MCF 10A (cell line): ENCODE measurements around the gene F13A1. TPM values are rescaled to one million over a fixed set of nuclear protein-coding genes. Genes with fewer than 3 reads are reported as not detected.

Experiments
- BruUV-seq: library from RNA; stranded (reverse); fragments of 400-500 nt; replicated peaks from 2 replicates; lab custom pipeline; 2021; lab: Mats Ljungman, UMichigan
- CTCF ChIA-PET: fragments of 300-600 bp; sonication (Branson Sonifier 250); formaldehyde crosslinking; extraction: SDS; loops from one replicate; lab custom pipeline; 2021; ENCODE audit warnings: antibody characterized with exemption, inconsistent platforms; lab: Yijun Ruan, JAX
- POLR2A ChIA-PET: fragments of 300-600, 350-650 bp; sonication (Branson Sonifier 250); formaldehyde crosslinking; extraction: SDS; loops from one replicate; lab custom pipeline; 2020; ENCODE audit warnings: antibody characterized with exemption, inconsistent platforms; lab: Yijun Ruan, JAX
- DNase-seq: peaks from one replicate; pipeline ENCODE4 v3.0.0-alpha.2; 2018; ENCODE audit not compliant: unreplicated experiment
- H3K27ac Mint-ChIP-seq: one replicate; pipeline ENCODE4 v1.8.0; 2022; ENCODE audit warnings: mild to moderate bottlenecking, low read depth, mixed read lengths; ENCODE audit not compliant: unreplicated experiment
- H3K27me3 Mint-ChIP-seq: one replicate; pipeline ENCODE4 v1.8.0; 2022; ENCODE audit warnings: mixed read lengths; ENCODE audit not compliant: insufficient read depth, unreplicated experiment
- H3K36me3 Mint-ChIP-seq: one replicate; pipeline ENCODE4 v1.8.0; 2022; ENCODE audit warnings: mild to moderate bottlenecking, moderate library complexity, mixed read lengths; ENCODE audit not compliant: insufficient read depth, unreplicated experiment
- H3K4me1 Mint-ChIP-seq: one replicate; pipeline ENCODE4 v1.8.0; 2022; ENCODE audit warnings: mixed read lengths; ENCODE audit not compliant: insufficient read depth, unreplicated experiment
- H3K4me3 Mint-ChIP-seq: one replicate; pipeline ENCODE4 v1.8.0; 2022; ENCODE audit warnings: mild to moderate bottlenecking, moderate library complexity, mixed read lengths; ENCODE audit not compliant: unreplicated experiment
- H3K9me3 Mint-ChIP-seq: one replicate; pipeline ENCODE4 v1.8.0; 2022; ENCODE audit warnings: mixed read lengths; ENCODE audit not compliant: unreplicated experiment
- intact Hi-C: fragments of 100-400 bp; cut with micrococcal nuclease; formaldehyde crosslinking; loops from 2 replicates; pipeline ENCODE4 v1.14.1; 2022
- total RNA-seq: library from RNA; stranded (reverse); gene quantifications from 2 replicates; pipeline ENCODE4 v1.2.3, GENCODE V29; 2022
- TF ChIP-seq, protein P1 (sequence below): fragments of 200-600 bp; IDR thresholded peaks from one replicate; pipeline ENCODE4 v1.8.0; 2022; ENCODE audit warnings: antibody characterized with exemption, mild to moderate bottlenecking; ENCODE audit not compliant: unreplicated experiment

F13A1 gene
- total RNA-seq, 1 experiment from 2014 or later, result 0.65 TPM

DNA sequence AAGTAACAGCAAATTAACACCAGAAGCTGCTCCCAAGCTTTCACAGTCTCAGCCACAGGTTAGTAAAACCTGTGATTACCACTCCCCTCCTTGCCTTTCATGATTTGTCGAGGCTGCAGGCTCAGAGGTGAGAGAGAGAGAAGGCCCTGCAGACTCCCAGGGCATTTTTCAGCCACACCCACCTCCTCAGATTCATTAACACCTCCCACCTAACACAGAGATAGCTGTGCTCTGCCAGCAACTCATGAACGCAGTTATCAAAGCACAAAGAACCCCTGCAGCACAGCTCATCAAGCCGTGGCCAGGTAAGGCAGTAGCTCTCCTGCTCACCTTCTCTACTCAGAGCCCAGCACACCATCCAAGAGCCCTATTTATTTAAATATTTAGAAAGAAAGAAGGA, 27.1 kb downstream of the F13A1 start:
- Mint-ChIP-seq H3K9me3 (no peaks in the 10 kb centered on the region), H3K27ac (no peak overlapping the region), H3K4me1 (no peaks in the 10 kb centered on the region), H3K36me3 (no peaks in the 10 kb centered on the region), H3K27me3 (peaks cover 64% of the 10 kb centered on the region), H3K4me3 (no peak overlapping the region)
- BruUV-seq, result no TSS peak
- TF ChIP-seq, protein P1, sequence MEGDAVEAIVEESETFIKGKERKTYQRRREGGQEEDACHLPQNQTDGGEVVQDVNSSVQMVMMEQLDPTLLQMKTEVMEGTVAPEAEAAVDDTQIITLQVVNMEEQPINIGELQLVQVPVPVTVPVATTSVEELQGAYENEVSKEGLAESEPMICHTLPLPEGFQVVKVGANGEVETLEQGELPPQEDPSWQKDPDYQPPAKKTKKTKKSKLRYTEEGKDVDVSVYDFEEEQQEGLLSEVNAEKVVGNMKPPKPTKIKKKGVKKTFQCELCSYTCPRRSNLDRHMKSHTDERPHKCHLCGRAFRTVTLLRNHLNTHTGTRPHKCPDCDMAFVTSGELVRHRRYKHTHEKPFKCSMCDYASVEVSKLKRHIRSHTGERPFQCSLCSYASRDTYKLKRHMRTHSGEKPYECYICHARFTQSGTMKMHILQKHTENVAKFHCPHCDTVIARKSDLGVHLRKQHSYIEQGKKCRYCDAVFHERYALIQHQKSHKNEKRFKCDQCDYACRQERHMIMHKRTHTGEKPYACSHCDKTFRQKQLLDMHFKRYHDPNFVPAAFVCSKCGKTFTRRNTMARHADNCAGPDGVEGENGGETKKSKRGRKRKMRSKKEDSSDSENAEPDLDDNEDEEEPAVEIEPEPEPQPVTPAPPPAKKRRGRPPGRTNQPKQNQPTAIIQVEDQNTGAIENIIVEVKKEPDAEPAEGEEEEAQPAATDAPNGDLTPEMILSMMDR, result no peak
- DNase-seq, result no peak
- intact Hi-C loops, result no loop called here
- ChIA-PET CTCF (interaction anchor here (0.8 to 1.1 kb wide), 2 partner anchors 12 to 253 kb away, joined by 3 to 4 read pairs; no protein-coding TSS in a partner anchor), POLR2A (no interaction called here)

DNA sequence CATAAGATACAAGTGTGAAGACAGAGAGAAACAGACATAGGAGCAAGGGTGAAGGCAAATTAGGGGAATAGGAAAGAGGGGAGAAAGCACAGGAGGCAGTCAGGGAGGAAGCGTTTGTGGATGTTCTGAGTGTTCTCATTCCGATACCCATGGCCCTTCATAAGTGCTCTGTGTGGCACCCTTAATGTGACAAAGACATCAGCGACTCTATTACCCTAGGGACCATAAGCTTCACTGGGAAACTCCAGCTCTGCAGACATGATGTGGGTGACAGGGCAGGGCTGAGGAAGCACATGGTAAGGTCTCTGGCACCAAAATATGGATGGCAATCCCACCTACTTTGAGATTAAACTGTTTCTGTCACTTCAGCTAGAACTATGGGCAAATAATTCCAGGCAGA, 33.0 kb downstream of the F13A1 start:
- ChIA-PET POLR2A (interaction anchor here (0.6 kb wide), 1 partner anchor 20 kb away, joined by 4 read pairs; no protein-coding TSS in a partner anchor), CTCF (no interaction called here)
- BruUV-seq, result no TSS peak
- Mint-ChIP-seq H3K27me3 (peaks cover 85% of the 10 kb centered on the region), H3K4me3 (no peak overlapping the region), H3K36me3 (no peaks in the 10 kb centered on the region), H3K27ac (no peak overlapping the region), H3K9me3 (no peaks in the 10 kb centered on the region), H3K4me1 (no peaks in the 10 kb centered on the region)
- TF ChIP-seq, protein P1, result no peak
- intact Hi-C loops, result no loop called here
- DNase-seq, result no peak

DNA sequence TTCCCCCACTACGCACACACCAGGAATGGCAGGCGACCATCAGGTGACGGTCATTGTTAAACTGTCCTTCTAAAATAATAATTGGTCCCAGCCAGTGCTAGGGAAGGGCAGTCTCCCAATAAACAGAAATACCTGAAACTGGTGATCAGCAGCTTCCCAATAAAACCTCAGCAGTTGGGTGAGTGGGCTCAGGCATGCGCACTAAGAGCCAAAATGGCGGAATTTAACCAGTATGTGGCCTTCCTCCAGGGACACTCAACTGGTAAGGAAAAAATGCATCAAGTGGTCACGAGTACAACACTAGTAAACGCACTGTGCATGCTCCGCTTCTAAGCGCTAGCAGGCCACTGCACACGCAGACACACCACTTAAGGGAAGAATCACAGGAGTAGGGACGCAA, 34.8 kb downstream of the F13A1 start:
- CTCF ChIA-PET, result no interaction called here
- Mint-ChIP-seq H3K36me3 (no peaks in the 10 kb centered on the region), H3K4me1 (no peaks in the 10 kb centered on the region), H3K27ac (no peak overlapping the region), H3K27me3 (peaks cover 68% of the 10 kb centered on the region), H3K4me3 (no peak overlapping the region), H3K9me3 (no peaks in the 10 kb centered on the region)
- no TSS peak for BruUV-seq
- no peak for DNase-seq
- intact Hi-C loops, result no loop called here
- TF ChIP-seq, protein P1, result no peak
- POLR2A ChIA-PET, result no interaction called here

DNA sequence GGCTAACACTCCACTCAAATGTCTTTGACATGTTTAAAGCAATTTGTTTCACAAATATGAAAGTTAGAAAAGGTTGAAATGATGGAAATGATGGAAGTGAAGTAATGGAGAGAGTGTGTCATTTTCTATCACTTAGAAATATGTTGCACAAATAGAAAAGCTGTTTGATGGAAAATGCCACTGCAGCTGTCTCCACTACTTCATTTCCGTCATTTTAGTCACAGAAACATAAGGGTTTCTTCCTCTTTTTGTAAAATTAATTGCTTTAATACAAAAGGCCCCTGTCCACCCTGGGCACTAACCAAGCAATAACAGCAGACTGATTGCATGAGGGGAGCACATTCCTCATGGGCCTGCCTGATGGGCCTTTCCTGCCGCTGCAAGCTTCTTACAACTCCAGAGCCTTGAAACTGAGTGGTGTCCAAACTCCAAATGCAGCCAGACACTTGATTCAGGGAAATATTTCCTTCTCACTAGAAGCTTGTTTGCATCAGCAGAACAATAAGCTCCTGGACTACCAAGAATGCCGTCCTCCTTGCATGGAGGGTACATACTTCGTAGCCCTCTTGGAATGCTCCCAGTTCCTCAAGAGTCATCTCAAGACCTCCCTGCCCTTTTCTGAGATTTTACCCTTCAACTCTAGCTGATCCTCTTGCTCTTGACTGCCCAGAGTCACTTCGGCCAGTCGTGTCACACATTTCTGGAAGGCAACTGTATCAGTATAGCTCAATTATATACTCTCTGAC, 36.1 kb downstream of the F13A1 start:
- DNase-seq, result no peak
- Mint-ChIP-seq H3K4me3 (no peak overlapping the region), H3K27me3 (peaks cover 58% of the 10 kb centered on the region), H3K9me3 (no peaks in the 10 kb centered on the region), H3K27ac (no peak overlapping the region), H3K36me3 (no peaks in the 10 kb centered on the region), H3K4me1 (no peaks in the 10 kb centered on the region)
- intact Hi-C loops, result no loop called here
- POLR2A ChIA-PET, result no interaction called here
- CTCF ChIA-PET, result interaction anchor here (0.6 to 0.8 kb wide), 3 partner anchors 57 to 191 kb away, joined by 3 to 5 read pairs (median 4); no protein-coding TSS in a partner anchor
- TF ChIP-seq, protein P1, result no peak
- BruUV-seq, result no TSS peak
